ENCODE data around the gene DCDC2. TPM values are rescaled to one million over a fixed set of nuclear protein-coding genes. Genes with fewer than 3 reads are reported as not detected.
"Not testable (repeated sequence)": the region's sequence is repeated elsewhere in the genome, so short reads cannot be mapped to it uniquely, and the experiment has no call there.

The DCDC2 gene
- total RNA-seq, 3 donors from 2014 or later = 8.9 to 9.5 TPM; not detected in 1

DNA sequence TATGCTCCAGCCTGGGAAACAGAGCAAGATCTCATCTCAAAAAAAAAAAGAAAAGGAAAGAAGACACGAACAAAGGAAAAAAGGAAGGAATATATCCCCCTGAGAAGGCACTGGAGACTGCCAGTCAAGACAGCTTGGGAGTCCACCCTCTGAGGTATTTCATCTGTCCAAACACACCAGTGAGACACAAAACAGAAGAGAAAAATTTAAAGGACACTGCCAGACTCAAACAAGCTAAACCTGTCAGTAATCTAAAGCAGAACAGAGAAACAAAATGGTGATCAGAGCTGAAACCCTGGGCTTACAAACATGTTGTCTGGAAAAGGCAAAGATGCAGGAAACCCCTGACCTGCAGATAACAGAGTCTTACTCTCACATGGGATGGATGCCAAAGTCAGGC lies 114.9 kb downstream of the DCDC2 start:
- no peaks in the 10 kb centered on the region for H3K9me3 ChIP-seq
- no peak for DNase-seq (ENCODE audit: low spot score in 2 of 2)
- no peaks in the 10 kb centered on the region for H3K4me1 ChIP-seq
- no peaks in the 10 kb centered on the region for H3K27me3 ChIP-seq
- intact Hi-C loops (cut with DNase I; ENCODE audit: low total_unique reads) = no loop called here
- TF ChIP-seq POLR2AphosphoS5 (IDR thresholded peaks at IDR 0.05) = no peak
- TF ChIP-seq POLR2A (IDR thresholded peaks at IDR 0.05) = no peak
- TF ChIP-seq, protein P1, sequence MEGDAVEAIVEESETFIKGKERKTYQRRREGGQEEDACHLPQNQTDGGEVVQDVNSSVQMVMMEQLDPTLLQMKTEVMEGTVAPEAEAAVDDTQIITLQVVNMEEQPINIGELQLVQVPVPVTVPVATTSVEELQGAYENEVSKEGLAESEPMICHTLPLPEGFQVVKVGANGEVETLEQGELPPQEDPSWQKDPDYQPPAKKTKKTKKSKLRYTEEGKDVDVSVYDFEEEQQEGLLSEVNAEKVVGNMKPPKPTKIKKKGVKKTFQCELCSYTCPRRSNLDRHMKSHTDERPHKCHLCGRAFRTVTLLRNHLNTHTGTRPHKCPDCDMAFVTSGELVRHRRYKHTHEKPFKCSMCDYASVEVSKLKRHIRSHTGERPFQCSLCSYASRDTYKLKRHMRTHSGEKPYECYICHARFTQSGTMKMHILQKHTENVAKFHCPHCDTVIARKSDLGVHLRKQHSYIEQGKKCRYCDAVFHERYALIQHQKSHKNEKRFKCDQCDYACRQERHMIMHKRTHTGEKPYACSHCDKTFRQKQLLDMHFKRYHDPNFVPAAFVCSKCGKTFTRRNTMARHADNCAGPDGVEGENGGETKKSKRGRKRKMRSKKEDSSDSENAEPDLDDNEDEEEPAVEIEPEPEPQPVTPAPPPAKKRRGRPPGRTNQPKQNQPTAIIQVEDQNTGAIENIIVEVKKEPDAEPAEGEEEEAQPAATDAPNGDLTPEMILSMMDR (IDR thresholded peaks at IDR 0.05) = no peak
- H3K27ac ChIP-seq = no peak overlapping the region
- no peak overlapping the region for H3K4me3 ChIP-seq
- no peaks in the 10 kb centered on the region for H3K36me3 ChIP-seq

DNA sequence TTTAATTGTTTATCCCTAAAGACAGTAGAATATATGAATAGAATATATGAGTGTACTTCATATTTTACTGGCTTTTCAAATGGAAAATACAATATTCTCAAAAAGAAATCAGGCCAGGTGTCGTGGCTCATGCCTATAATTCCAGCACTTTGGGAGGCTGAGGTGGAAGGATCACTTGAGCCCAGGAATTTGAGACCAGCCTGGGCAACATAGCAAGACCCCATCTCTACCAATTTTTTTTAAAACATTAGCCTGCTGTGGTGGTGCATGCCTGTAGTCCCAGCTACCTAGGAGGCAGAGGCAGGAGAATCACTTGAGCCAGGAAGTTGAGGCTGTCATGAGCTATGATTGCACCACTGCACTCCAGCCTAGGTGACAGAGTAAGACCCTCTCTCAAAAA lies 116.1 kb downstream of the DCDC2 start:
- H3K27me3 ChIP-seq; H3K4me3 ChIP-seq; DNase-seq (ENCODE audit: low spot score in 2 of 2); H3K27ac ChIP-seq; H3K36me3 ChIP-seq; H3K9me3 ChIP-seq; H3K4me1 ChIP-seq; intact Hi-C loops (cut with DNase I; ENCODE audit: low total_unique reads): not testable (repeated sequence)

DNA sequence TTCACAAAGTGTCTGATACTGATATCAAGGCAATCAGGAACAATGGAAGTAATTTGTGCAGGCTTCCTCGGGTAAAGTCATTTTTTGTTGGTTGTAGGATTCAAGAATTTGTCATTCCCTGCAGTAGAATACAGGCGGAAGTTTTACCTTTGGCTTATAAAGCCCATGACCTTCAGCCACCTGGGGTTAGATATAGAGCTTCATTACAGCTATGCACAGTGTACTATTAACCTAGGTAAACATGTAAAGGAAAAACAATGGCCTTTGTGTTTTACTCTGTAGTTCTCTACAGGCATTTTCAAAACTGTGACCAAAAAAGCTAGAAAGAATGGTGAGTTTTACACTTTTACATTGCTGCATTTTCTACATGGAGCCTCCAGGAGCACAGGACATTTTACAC lies 116.9 kb downstream of the DCDC2 start:
- H3K4me3 ChIP-seq = no peak overlapping the region
- no peaks in the 10 kb centered on the region for H3K27me3 ChIP-seq
- H3K27ac ChIP-seq = no peak overlapping the region
- no peaks in the 10 kb centered on the region for H3K4me1 ChIP-seq
- no peaks in the 10 kb centered on the region for H3K9me3 ChIP-seq
- intact Hi-C loops (cut with DNase I; ENCODE audit: low total_unique reads) = no loop called here
- no peaks in the 10 kb centered on the region for H3K36me3 ChIP-seq
- no peak for TF ChIP-seq POLR2AphosphoS5 (IDR thresholded peaks at IDR 0.05)
- TF ChIP-seq, protein P1 (IDR thresholded peaks at IDR 0.05) = no peak
- no peak for TF ChIP-seq POLR2A (IDR thresholded peaks at IDR 0.05)
- no peak for DNase-seq (ENCODE audit: low spot score in 2 of 2)

DNA sequence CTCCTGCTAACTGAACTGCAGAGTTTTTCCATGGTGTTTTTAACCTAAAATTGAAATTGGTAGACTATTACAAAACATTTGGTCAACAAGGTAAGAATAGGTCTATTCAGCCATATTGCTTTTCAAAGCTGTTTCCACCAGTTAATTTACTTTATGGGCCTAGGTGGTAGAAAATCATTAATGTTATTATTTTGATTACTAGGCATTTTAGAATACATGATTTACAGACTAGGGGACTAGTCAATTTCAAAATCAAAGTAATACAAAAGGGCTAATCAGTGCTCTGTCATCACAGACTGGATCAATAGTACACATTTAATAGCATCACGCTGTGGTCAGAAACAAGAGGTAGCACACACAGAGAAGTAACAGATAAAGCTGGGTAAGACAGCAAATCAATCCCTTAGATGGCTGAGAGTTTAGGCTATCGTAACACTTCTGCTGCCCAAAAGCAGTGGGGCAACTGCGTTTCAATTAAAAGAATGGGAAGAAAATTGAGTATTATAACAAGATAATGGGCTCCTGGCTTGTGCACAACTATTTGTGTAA lies 117.4 kb downstream of the DCDC2 start:
- no peaks in the 10 kb centered on the region for H3K4me1 ChIP-seq

DNA sequence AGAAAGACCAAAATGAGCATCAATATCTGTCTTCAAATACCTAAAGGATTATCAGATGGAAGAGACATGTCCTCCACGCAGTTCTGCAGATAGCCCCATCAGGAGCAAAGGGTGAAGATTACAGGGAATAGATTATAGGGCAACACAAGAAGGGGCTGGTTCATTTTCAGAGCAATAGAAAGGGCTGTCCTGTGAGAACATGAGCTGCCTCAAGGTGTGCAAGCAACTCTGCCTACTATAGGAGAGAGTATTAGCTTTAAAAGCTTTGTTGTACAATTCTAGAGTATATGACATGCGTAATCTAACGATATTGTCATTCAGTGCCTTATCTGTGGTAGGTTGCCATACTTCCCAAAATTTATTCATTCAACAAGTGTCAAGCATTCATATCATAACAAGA lies 119.2 kb downstream of the DCDC2 start:
- Histone ChIP-seq H3K27ac (no peak overlapping the region), H3K36me3 (no peaks in the 10 kb centered on the region), H3K27me3 (no peaks in the 10 kb centered on the region), H3K4me1 (no peaks in the 10 kb centered on the region), H3K9me3 (no peaks in the 10 kb centered on the region), H3K4me3 (no peak overlapping the region)
- TF ChIP-seq, protein P1 (IDR thresholded peaks at IDR 0.05) = no peak
- TF ChIP-seq POLR2A (IDR thresholded peaks at IDR 0.05) (no peak), POLR2AphosphoS5 (IDR thresholded peaks at IDR 0.05) (no peak)
- intact Hi-C loops (cut with DNase I; ENCODE audit: low total_unique reads) = no loop called here
- no peak for DNase-seq (ENCODE audit: low spot score in 2 of 2)

More for the DNA sequence above, 117.4 kb downstream of the DCDC2 start:
- DNase-seq (ENCODE audit: low spot score in 2 of 2) = no peak
- Histone ChIP-seq H3K27me3 (no peaks in the 10 kb centered on the region), H3K36me3 (no peaks in the 10 kb centered on the region), H3K9me3 (no peaks in the 10 kb centered on the region), H3K4me3 (no peak overlapping the region), H3K27ac (no peak overlapping the region)
- no peak for TF ChIP-seq POLR2AphosphoS5 (IDR thresholded peaks at IDR 0.05)
- TF ChIP-seq, protein P1 (IDR thresholded peaks at IDR 0.05) = no peak
- TF ChIP-seq POLR2A (IDR thresholded peaks at IDR 0.05) = no peak
- intact Hi-C loops (cut with DNase I; ENCODE audit: low total_unique reads) = no loop called here

DNA sequence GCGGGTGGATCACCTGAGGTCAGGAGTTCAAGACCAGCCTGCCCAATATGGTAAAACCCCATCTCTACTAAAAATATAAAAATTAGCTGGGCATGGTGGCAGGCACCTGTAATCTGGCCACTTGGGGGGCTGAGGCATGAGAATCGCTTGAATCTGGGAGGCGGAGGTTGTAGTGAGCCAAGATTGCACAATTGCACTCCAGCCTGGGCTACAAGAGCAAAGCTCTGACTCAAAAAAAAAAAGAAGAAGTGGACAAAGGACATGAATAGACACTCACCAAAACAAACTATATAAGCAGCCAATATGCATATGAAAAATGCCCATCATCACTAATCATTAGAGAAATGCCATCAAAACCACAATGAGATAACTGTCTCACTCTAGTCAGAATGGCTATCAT lies 121.1 kb downstream of the DCDC2 start:
- H3K4me1 ChIP-seq; DNase-seq (ENCODE audit: low spot score in 2 of 2); H3K27me3 ChIP-seq; H3K27ac ChIP-seq; H3K9me3 ChIP-seq; H3K36me3 ChIP-seq; H3K4me3 ChIP-seq: not testable (repeated sequence)
- intact Hi-C loops (cut with DNase I; ENCODE audit: low total_unique reads) = loop anchor here (1.0 kb wide), 1 partner anchor 9 kb away; no protein-coding TSS in a partner anchor

Measured in breast epithelium (tissue), 4 donors.